ENCODE data around the gene FGGY. TPM values are rescaled to one million over a fixed set of nuclear protein-coding genes. Genes with fewer than 3 reads are reported as not detected.

The FGGY gene
- total and polyA plus RNA-seq, 2 donors (not counting 1 experiment from before 2014, with no cell fraction given) = 6.1 to 38.5 TPM

DNA sequence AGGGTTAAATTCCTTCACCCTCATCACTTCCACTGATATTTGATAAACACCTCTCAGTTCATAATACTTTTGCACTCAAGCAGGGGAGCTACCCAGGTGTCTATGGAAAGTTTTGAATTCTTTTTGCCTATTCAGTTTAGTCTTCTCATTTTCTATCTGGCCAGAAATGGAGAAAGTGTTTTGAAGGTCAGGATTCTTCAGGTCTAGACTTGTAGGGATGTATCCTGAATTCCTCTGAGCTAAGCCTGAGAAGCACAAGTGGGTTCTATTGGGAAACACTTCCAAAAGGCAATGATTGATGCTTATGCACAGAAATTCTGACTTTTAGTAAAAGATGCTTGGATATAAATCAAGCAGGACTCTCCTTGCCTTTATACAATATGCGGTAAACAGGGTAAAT, 300.1 kb downstream of the FGGY start:
- POLR2A ChIA-PET = no interaction called here
- no peak overlapping the region for H2AFZ ChIP-seq (ENCODE audit: insufficient read depth, low read depth, low read length, poor library complexity, severe bottlenecking)
- DNase-seq (no peak), ATAC-seq (ENCODE audit: low read depth) (no peak)
- H3K36me3 ChIP-seq (replicated peaks in 1 of 2; ENCODE audit: control extremely low read depth in 1 of 2, control insufficient read depth in 1 of 2, extremely low read depth in 1 of 2, insufficient read depth in 2 of 2, low read length in 1 of 2) = no peaks in the 10 kb centered on the region
- H3K4me1 ChIP-seq (ENCODE audit: control insufficient read depth in 2 of 2, insufficient read depth in 2 of 2, low read length in 2 of 2) = no peaks in the 10 kb centered on the region
- intact Hi-C loops (cut with micrococcal nuclease) = no loop called here
- H3K27ac ChIP-seq (ENCODE audit: low read length in 2 of 2) = no peak overlapping the region
- Mint-ChIP-seq H3K9me3 (ENCODE audit: insufficient read depth) (no peaks in the 10 kb centered on the region), H3K27me3 (no peaks in the 10 kb centered on the region), H3K4me1 (no peaks in the 10 kb centered on the region), H3K4me3 (no peak overlapping the region), H3K27ac (no peak overlapping the region)
- TF ChIP-seq, protein P1, sequence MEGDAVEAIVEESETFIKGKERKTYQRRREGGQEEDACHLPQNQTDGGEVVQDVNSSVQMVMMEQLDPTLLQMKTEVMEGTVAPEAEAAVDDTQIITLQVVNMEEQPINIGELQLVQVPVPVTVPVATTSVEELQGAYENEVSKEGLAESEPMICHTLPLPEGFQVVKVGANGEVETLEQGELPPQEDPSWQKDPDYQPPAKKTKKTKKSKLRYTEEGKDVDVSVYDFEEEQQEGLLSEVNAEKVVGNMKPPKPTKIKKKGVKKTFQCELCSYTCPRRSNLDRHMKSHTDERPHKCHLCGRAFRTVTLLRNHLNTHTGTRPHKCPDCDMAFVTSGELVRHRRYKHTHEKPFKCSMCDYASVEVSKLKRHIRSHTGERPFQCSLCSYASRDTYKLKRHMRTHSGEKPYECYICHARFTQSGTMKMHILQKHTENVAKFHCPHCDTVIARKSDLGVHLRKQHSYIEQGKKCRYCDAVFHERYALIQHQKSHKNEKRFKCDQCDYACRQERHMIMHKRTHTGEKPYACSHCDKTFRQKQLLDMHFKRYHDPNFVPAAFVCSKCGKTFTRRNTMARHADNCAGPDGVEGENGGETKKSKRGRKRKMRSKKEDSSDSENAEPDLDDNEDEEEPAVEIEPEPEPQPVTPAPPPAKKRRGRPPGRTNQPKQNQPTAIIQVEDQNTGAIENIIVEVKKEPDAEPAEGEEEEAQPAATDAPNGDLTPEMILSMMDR (IDR thresholded peaks at IDR 0.05) = no peak
- no peak for TF ChIP-seq EZH2 (IDR thresholded peaks at IDR 0.05; ENCODE audit: borderline replicate concordance, insufficient read depth, low read depth, low read length, poor library complexity, severe bottlenecking)
- no peaks in the 10 kb centered on the region for H3K9me3 ChIP-seq (ENCODE audit: control extremely low read depth in 1 of 3, control insufficient read depth in 2 of 3, insufficient read depth in 1 of 3, low read length in 2 of 3)
- no peaks in the 10 kb centered on the region for H3K79me2 ChIP-seq (ENCODE audit: control insufficient read depth, insufficient read depth, low read length)
- H3K4me3 ChIP-seq (ENCODE audit: control extremely low read depth in 1 of 5, extremely low read depth in 1 of 5, insufficient read depth in 1 of 5, low read depth in 2 of 5, low read length in 4 of 5) = no peak overlapping the region
- H3K4me2 ChIP-seq (replicated peaks; ENCODE audit: low read depth, low read length, poor library complexity, severe bottlenecking) = no peak overlapping the region
- 100% methylated on average over 1 of the region's 1 CpG for WGBS (ENCODE audit: insufficient coverage)
- H3K9ac ChIP-seq (ENCODE audit: low read length) = no peak overlapping the region
- H3K27me3 ChIP-seq (replicated peaks in 1 of 4; ENCODE audit: control extremely low read depth in 1 of 4, control insufficient read depth in 3 of 4, insufficient read depth in 4 of 4, low read length in 3 of 4) = no peaks in the 10 kb centered on the region
- H4K20me1 ChIP-seq (ENCODE audit: control insufficient read depth, insufficient read depth, low read length, poor library complexity, severe bottlenecking) = no peaks in the 10 kb centered on the region
- CTCF ChIA-PET = no interaction called here

DNA sequence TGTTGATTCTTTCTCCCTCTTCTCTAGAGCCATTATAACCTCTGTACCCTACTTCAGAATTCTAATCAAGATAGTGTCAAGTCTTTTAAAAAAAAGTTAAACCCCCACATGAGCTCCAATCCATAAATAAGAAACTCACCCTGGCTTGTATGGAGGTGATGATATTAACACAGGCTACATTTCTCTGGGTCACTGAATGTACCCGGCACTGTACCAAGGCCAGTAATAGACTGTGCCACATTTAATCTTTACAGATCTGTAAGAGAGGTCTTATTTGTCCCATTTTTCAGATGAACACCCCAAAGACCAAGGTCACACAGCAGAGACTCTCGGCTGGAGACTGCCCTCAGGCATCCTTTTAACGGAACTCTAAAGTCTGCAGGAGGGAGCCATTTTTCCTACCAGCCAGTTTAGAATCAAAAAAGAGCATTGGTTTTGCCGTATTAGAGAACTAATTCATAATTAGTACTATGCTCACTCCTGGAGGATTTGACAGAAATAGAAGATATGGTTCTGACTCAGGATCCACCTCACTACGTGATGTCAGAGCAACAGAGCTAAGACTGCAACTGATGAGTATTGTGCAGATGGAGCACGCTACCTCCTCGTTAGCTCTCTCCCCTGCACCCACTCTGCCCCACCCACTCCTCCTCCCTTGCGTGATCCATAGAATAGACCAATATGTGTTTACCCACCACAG, 300.7 kb downstream of the FGGY start:
- Mint-ChIP-seq H3K4me3 (no peak overlapping the region), H3K27ac (no peak overlapping the region), H3K4me1 (no peaks in the 10 kb centered on the region), H3K27me3 (no peaks in the 10 kb centered on the region), H3K9me3 (ENCODE audit: insufficient read depth) (no peaks in the 10 kb centered on the region)
- ATAC-seq (ENCODE audit: low read depth) = no peak
- H3K9me3 ChIP-seq (ENCODE audit: control extremely low read depth in 1 of 3, control insufficient read depth in 2 of 3, insufficient read depth in 1 of 3, low read length in 2 of 3) = no peaks in the 10 kb centered on the region
- no peaks in the 10 kb centered on the region for H3K27me3 ChIP-seq (replicated peaks in 1 of 4; ENCODE audit: control extremely low read depth in 1 of 4, control insufficient read depth in 3 of 4, insufficient read depth in 4 of 4, low read length in 3 of 4)
- intact Hi-C loops (cut with micrococcal nuclease) = no loop called here
- H3K79me2 ChIP-seq (ENCODE audit: control insufficient read depth, insufficient read depth, low read length) = no peaks in the 10 kb centered on the region
- H4K20me1 ChIP-seq (ENCODE audit: control insufficient read depth, insufficient read depth, low read length, poor library complexity, severe bottlenecking) = no peaks in the 10 kb centered on the region
- CTCF ChIA-PET = no interaction called here
- no peak for TF ChIP-seq EZH2 (IDR thresholded peaks at IDR 0.05; ENCODE audit: borderline replicate concordance, insufficient read depth, low read depth, low read length, poor library complexity, severe bottlenecking)
- TF ChIP-seq, protein P1 (IDR thresholded peaks at IDR 0.05) = no peak
- H3K4me3 ChIP-seq (ENCODE audit: control extremely low read depth in 1 of 5, extremely low read depth in 1 of 5, insufficient read depth in 1 of 5, low read depth in 2 of 5, low read length in 4 of 5) = no peak overlapping the region
- no peaks in the 10 kb centered on the region for H3K4me1 ChIP-seq (ENCODE audit: control insufficient read depth in 2 of 2, insufficient read depth in 2 of 2, low read length in 2 of 2)
- no peak for DNase-seq
- POLR2A ChIA-PET = no interaction called here
- WGBS (ENCODE audit: insufficient coverage) = no CpG with 5 or more reads among the region's 8 CpGs
- no peak overlapping the region for H2AFZ ChIP-seq (ENCODE audit: insufficient read depth, low read depth, low read length, poor library complexity, severe bottlenecking)
- no peaks in the 10 kb centered on the region for H3K36me3 ChIP-seq (replicated peaks in 1 of 2; ENCODE audit: control extremely low read depth in 1 of 2, control insufficient read depth in 1 of 2, extremely low read depth in 1 of 2, insufficient read depth in 2 of 2, low read length in 1 of 2)
- no peak overlapping the region for H3K27ac ChIP-seq (ENCODE audit: low read length in 2 of 2)
- H3K9ac ChIP-seq (ENCODE audit: low read length) = no peak overlapping the region
- no peak overlapping the region for H3K4me2 ChIP-seq (replicated peaks; ENCODE audit: low read depth, low read length, poor library complexity, severe bottlenecking)
